ENCODE results near the gene GJB2. TPM values are rescaled to one million over a fixed set of nuclear protein-coding genes. Genes with fewer than 3 reads are reported as not detected.
"Not testable (repeated sequence)": the region's sequence is repeated elsewhere in the genome, so short reads cannot be mapped to it uniquely, and the experiment has no call there.

Gene GJB2
- total RNA-seq, 4 donors from 2014 or later: 301 to 1,758 (median 1,011) TPM

- TF ChIP-seq CTCF (IDR thresholded peaks at IDR 0.05) (no peak), POLR2A (IDR thresholded peaks at IDR 0.05) (no peak)
- 15 to 21% methylated on average over 18 of the region's 18 CpGs for WGBS, 2 donors
- Histone ChIP-seq H3K27me3 (peaks cover 0 to 92% (median 6%) of the 10 kb centered on the region in 4 donors), H3K9me3 (no peaks in the 10 kb centered on the region), H3K4me3 (peak overlapping the region in 2 of 4 donors; percentile 54 to 64), H3K36me3 (no peaks in the 10 kb centered on the region), H3K27ac (no peak overlapping the region), H3K4me1 (peaks cover 16 to 22% (median 18%) of the 10 kb centered on the region in 3 donors)
- intact Hi-C loops (cut with DNase I): loop anchor here (10.0 kb wide), 1 partner anchor 55 kb away; no protein-coding TSS in a partner anchor
- DNase-seq: no peak
These were observed 33.0 kb downstream of the GJB2 start for GRCh38 chr13:20159646-20160305.

GRCh38 chr13:20157151-20157796 lies 35.5 kb downstream of the GJB2 start:
- Histone ChIP-seq H3K27ac (no peak overlapping the region), H3K9me3 (no peaks in the 10 kb centered on the region), H3K36me3 (no peaks in the 10 kb centered on the region), H3K27me3 (peaks cover 0 to 90% (median 6%) of the 10 kb centered on the region in 4 donors), H3K4me3 (no peak overlapping the region), H3K4me1 (peaks cover 16 to 22% (median 18%) of the 10 kb centered on the region in 3 donors)
- intact Hi-C loops (cut with DNase I): loop anchor here (10.0 kb wide), 1 partner anchor 52 kb away; no protein-coding TSS in a partner anchor
- TF ChIP-seq POLR2A (IDR thresholded peaks at IDR 0.05) (no peak), CTCF (IDR thresholded peaks at IDR 0.05) (no peak)
- 53 to 71% methylated on average over 3 of the region's 3 CpGs for WGBS, 2 donors
- no peak for DNase-seq

- Histone ChIP-seq H3K27me3 (peaks cover 0 to 90% (median 6%) of the 10 kb centered on the region in 4 donors), H3K36me3 (no peaks in the 10 kb centered on the region), H3K4me3 (no peak overlapping the region), H3K9me3 (no peaks in the 10 kb centered on the region), H3K27ac (no peak overlapping the region), H3K4me1 (peaks cover 13 to 20% (median 15%) of the 10 kb centered on the region in 3 donors)
- TF ChIP-seq CTCF (IDR thresholded peaks at IDR 0.05) (no peak), POLR2A (IDR thresholded peaks at IDR 0.05) (no peak)
- DNase-seq: no peak
- 51 to 77% methylated on average over 2 of the region's 2 CpGs for WGBS, 2 donors
- intact Hi-C loops (cut with DNase I): loop anchor here (10.0 kb wide), 1 partner anchor 52 kb away; no protein-coding TSS in a partner anchor
These were observed 36.0 kb downstream of the GJB2 start for GRCh38 chr13:20156702-20157101.

- WGBS, 2 donors: 90 to 100% methylated on average over 2 of the region's 2 CpGs
- not testable (repeated sequence) for H3K36me3 ChIP-seq, H3K4me1 ChIP-seq, DNase-seq, H3K27ac ChIP-seq, H3K9me3 ChIP-seq, H3K4me3 ChIP-seq
- intact Hi-C loops (cut with DNase I): loop anchor here (10.0 kb wide), 1 partner anchor 48 kb away; no protein-coding TSS in a partner anchor
- H3K27me3 ChIP-seq: peaks cover 0 to 85% (median 0%) of the 10 kb centered on the region in 4 donors
These were observed 39.4 kb downstream of the GJB2 start for GRCh38 chr13:20153290-20153689.

- intact Hi-C loops (cut with DNase I): loop anchor here (10.0 kb wide), 1 partner anchor 47 kb away; no protein-coding TSS in a partner anchor
- DNase-seq: no peak
- H3K4me3 ChIP-seq: no peak overlapping the region
- no peaks in the 10 kb centered on the region for H3K36me3 ChIP-seq
- H3K27ac ChIP-seq: no peak overlapping the region
- TF ChIP-seq POLR2A (IDR thresholded peaks at IDR 0.05): no peak
- no peak for TF ChIP-seq CTCF (IDR thresholded peaks at IDR 0.05)
- H3K27me3 ChIP-seq: peaks cover 0 to 74% (median 0%) of the 10 kb centered on the region in 4 donors
- H3K4me1 ChIP-seq: no peaks in the 10 kb centered on the region
- no peaks in the 10 kb centered on the region for H3K9me3 ChIP-seq
- 81 to 83% methylated on average over 10 to 11 of the region's 11 CpGs for WGBS, 2 donors
These were observed 41.1 kb downstream of the GJB2 start for GRCh38 chr13:20151612-20152011.

All from esophagus squamous epithelium (tissue), 5 donors.